Mesothelial cell of epicardium (in vitro differentiated cells): ENCODE results near the gene PRDM2. TPM values are rescaled to one million over a fixed set of nuclear protein-coding genes. Genes with fewer than 3 reads are reported as not detected.

Experiments
- DNase-seq, 2 experiments: peaks; one replicate each; pipeline ENCODE4 v3.0.0; 2021; ENCODE audit warnings: low spot score in 2 of 2; ENCODE audit not compliant: unreplicated experiment in 2 of 2
- H3K27ac Mint-ChIP-seq: 2 replicates; pipeline ENCODE4 v1.8.0; 2021; ENCODE audit warnings: mixed read lengths
- H3K27me3 Mint-ChIP-seq: 2 replicates; pipeline ENCODE4 v1.8.0; 2021; ENCODE audit warnings: low read depth, mixed read lengths
- H3K36me3 Mint-ChIP-seq: 2 replicates; pipeline ENCODE4 v1.8.0; 2021; ENCODE audit warnings: mixed read lengths
- H3K4me1 Mint-ChIP-seq: 2 replicates; pipeline ENCODE4 v1.8.0; 2021; ENCODE audit warnings: mixed read lengths
- H3K4me3 Mint-ChIP-seq: 2 replicates; pipeline ENCODE4 v1.8.0; 2021; ENCODE audit warnings: mild to moderate bottlenecking, moderate library complexity, mixed read lengths
- H3K9me3 Mint-ChIP-seq: 2 replicates; pipeline ENCODE4 v1.8.0; 2021; ENCODE audit warnings: mixed read lengths
- total RNA-seq: library from RNA; stranded (reverse); gene quantifications from 3 replicates; pipeline ENCODE4 v1.2.1, GENCODE V29; 2021
- TF ChIP-seq, protein P1 (sequence below): fragments of 200-600 bp; sonication (generic); IDR thresholded peaks from one replicate; pipeline ENCODE4 v1.5.0; 2021; ENCODE audit warnings: antibody characterized with exemption; ENCODE audit not compliant: unreplicated experiment

The PRDM2 gene
- total RNA-seq, 1 donor from 2014 or later: 61.6 TPM

DNA sequence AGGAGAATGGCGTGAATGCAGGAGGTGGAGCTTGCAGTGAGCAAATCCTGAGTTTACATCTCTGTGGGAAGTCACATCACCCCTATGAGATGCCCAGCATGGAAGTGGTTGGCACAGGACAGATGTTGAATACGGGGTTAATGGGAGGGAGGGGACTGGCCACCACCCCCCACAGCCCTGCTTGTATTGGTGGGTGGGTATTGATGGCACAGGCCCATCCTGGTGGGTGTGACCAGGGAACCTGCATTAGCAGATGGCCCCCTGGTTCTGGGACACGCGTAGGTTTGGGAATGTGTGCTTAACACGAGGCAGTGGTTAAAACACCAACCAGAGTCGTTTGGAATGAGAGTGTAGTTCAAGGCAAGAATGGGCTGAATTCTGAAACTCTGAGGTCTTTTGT lies 117.9 kb downstream of the PRDM2 start:
- DNase-seq: no peak
- peaks cover 9% of the 10 kb centered on the region for H3K36me3 Mint-ChIP-seq
- H3K4me1 Mint-ChIP-seq: no peaks in the 10 kb centered on the region
- no peak overlapping the region for H3K4me3 Mint-ChIP-seq
- TF ChIP-seq, protein P1, sequence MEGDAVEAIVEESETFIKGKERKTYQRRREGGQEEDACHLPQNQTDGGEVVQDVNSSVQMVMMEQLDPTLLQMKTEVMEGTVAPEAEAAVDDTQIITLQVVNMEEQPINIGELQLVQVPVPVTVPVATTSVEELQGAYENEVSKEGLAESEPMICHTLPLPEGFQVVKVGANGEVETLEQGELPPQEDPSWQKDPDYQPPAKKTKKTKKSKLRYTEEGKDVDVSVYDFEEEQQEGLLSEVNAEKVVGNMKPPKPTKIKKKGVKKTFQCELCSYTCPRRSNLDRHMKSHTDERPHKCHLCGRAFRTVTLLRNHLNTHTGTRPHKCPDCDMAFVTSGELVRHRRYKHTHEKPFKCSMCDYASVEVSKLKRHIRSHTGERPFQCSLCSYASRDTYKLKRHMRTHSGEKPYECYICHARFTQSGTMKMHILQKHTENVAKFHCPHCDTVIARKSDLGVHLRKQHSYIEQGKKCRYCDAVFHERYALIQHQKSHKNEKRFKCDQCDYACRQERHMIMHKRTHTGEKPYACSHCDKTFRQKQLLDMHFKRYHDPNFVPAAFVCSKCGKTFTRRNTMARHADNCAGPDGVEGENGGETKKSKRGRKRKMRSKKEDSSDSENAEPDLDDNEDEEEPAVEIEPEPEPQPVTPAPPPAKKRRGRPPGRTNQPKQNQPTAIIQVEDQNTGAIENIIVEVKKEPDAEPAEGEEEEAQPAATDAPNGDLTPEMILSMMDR: no peak
- H3K27ac Mint-ChIP-seq: no peak overlapping the region
- H3K9me3 Mint-ChIP-seq: no peaks in the 10 kb centered on the region
- no peaks in the 10 kb centered on the region for H3K27me3 Mint-ChIP-seq

DNA sequence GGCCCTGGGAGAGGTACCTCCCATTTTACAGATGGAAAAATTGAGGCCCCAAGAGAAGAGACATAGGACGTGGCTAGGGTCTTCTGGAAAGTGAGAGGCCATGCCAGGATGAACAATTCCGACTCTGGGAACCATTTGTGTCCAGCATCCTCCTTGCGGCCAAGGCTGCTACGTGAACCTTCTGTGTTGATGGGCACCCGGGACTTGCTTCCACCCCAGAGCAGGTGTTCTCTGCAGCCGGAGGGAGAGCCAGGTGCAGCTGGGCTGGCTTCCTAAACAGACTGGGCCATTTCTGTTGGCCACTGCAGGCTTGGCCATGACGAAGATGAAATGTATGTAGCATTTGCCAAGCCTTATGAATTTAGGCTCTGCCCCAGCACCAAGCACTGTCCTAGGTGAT lies 118.9 kb downstream of the PRDM2 start:
- no peaks in the 10 kb centered on the region for H3K4me1 Mint-ChIP-seq
- DNase-seq: peak in 1 of 2 experiments; percentile 22
- no peaks in the 10 kb centered on the region for H3K9me3 Mint-ChIP-seq
- no peak overlapping the region for H3K27ac Mint-ChIP-seq
- peaks cover 10% of the 10 kb centered on the region for H3K36me3 Mint-ChIP-seq
- no peak overlapping the region for H3K4me3 Mint-ChIP-seq
- H3K27me3 Mint-ChIP-seq: no peaks in the 10 kb centered on the region
- TF ChIP-seq, protein P1: no peak

DNA sequence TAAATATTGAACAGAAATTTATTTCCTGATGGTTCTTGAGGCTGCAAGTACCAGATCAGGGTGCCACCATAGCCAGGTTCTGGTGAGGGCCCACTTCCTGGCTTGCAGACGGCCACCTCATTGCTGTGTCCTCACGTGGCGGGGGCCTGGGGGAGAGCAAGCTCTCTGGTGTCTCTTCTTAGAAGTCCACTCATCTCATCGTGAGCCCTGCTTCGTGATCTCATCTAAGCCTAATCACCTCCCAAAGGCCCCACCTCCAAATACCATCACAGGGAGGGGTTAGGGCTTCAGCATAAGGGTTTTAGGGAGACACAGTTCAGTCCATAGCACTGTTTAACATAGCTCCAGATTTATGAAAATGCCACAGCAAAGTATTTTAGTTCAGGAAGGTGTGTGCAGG lies 119.7 kb downstream of the PRDM2 start:
- H3K27me3 Mint-ChIP-seq: no peaks in the 10 kb centered on the region

DNA sequence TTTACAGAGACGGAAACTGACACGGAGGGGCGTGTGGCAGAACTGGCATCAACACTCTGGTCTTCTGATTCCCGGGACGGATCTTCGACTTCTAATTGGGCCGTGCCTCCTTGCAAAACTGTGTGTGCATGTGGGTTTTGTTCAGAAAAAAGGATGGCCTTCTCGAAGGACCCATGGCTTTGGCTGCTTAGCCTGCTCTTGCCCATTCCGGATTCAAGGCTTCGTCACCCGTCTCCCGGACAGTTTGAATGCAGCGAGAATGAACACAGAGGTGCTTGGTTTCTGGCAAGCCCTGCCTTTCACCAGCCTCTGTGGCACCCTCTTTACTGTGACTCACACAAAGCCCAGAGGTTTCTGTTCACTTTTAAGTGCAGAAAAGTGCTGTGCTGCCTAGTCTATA lies 120.1 kb downstream of the PRDM2 start:
- Mint-ChIP-seq H3K4me3 (no peak overlapping the region), H3K36me3 (peaks cover 10% of the 10 kb centered on the region), H3K4me1 (no peaks in the 10 kb centered on the region), H3K9me3 (no peaks in the 10 kb centered on the region), H3K27ac (no peak overlapping the region), H3K27me3 (no peaks in the 10 kb centered on the region)
- DNase-seq: peak in 1 of 2 experiments; percentile 29
- TF ChIP-seq, protein P1: no peak

More for the DNA sequence above, 119.7 kb downstream of the PRDM2 start:
- DNase-seq: no peak
- Mint-ChIP-seq H3K9me3 (no peaks in the 10 kb centered on the region), H3K27ac (no peak overlapping the region), H3K4me1 (no peaks in the 10 kb centered on the region), H3K4me3 (no peak overlapping the region), H3K36me3 (peaks cover 10% of the 10 kb centered on the region)
- TF ChIP-seq, protein P1: no peak

DNA sequence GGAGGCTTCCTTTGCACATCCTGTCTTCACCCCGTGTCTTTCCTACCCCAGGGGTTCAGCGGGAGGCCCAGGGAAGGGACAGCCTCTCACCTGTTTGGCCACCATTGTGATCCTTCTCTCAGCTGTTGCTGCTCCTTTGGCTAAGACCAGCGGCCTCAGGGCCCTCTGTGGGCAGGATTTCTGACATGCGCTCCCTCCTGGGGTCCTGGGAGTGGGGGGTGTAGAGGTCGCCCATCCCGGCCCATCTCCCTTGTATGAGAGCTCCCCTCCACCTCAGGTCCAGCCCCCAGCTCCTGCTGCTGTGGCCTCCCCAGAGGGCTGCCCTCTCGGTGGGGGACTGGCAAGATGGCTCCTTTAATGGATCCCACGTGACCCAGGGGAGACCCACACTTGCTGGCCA lies 120.5 kb downstream of the PRDM2 start:
- Mint-ChIP-seq H3K27ac (no peak overlapping the region), H3K4me1 (no peaks in the 10 kb centered on the region), H3K27me3 (no peaks in the 10 kb centered on the region), H3K9me3 (no peaks in the 10 kb centered on the region), H3K36me3 (peaks cover 10% of the 10 kb centered on the region), H3K4me3 (no peak overlapping the region)
- no peak for DNase-seq
- TF ChIP-seq, protein P1: no peak
